GM18499 (cell line): ENCODE data around the gene UPF1.

Experiments
- ATAC-seq: cut with Tn5 transposase; IDR thresholded peaks from one replicate; pipeline ENCODE4 v1.9.1; 2021; ENCODE audit warnings: moderate number of reproducible peaks; ENCODE audit not compliant: insufficient read depth, unreplicated experiment

The UPF1 gene

GRCh38 chr19:18831524-18832305 lies at the start of gene UPF1:
Gene UPF1 (plus strand): TSS chr19:18831959. CDS start chr19:18832210, 251 bp downstream.
- no peak for ATAC-seq

GRCh38 chr19:18782559-18783225 lies 49.1 kb upstream of the UPF1 start:
- ATAC-seq: no peak

GRCh38 chr19:18783958-18784785 lies 47.6 kb upstream of the UPF1 start:
- ATAC-seq: no peak

GRCh38 chr19:18784786-18785120 lies 47.0 kb upstream of the UPF1 start:
- ATAC-seq: no peak

- no peak for ATAC-seq
Observed at GRCh38 chr19:18785179-18786124, 46.3 kb upstream of the UPF1 start.

GRCh38 chr19:18788529-18789421 lies 43.0 kb upstream of the UPF1 start:
- no peak for ATAC-seq

GRCh38 chr19:18789422-18789869 lies 42.3 kb upstream of the UPF1 start:
- no peak for ATAC-seq

- ATAC-seq: no peak
Observed at GRCh38 chr19:18789883-18790565, 41.7 kb upstream of the UPF1 start.

GRCh38 chr19:18790566-18791314 lies 41.0 kb upstream of the UPF1 start, which contains the start of gene COMP:
Gene COMP (minus strand): TSS chr19:18791305. CDS start chr19:18791269, 36 bp downstream.
- ATAC-seq: no peak

GRCh38 chr19:18791315-18791678 lies 40.5 kb upstream of the UPF1 start:
- no peak for ATAC-seq

- ATAC-seq: no peak
Observed at GRCh38 chr19:18792661-18793060, 39.1 kb upstream of the UPF1 start.

GRCh38 chr19:18793144-18794028 lies 38.4 kb upstream of the UPF1 start:
- ATAC-seq: no peak

GRCh38 chr19:18794029-18794313 lies 37.8 kb upstream of the UPF1 start:
- no peak for ATAC-seq

- ATAC-seq: no peak
Observed at GRCh38 chr19:18794692-18795091, 37.1 kb upstream of the UPF1 start.

- ATAC-seq: no peak
Observed at GRCh38 chr19:18795540-18795939, 36.2 kb upstream of the UPF1 start.

- no peak for ATAC-seq
Observed at GRCh38 chr19:18796239-18796638, 35.5 kb upstream of the UPF1 start.
